AG10803 (cell line): ENCODE data around the gene PRKAB1.
A peak's percentile ranks its signal among the peaks of the same experiment; 100 is the strongest.
"Not testable (repeated sequence)": the region's sequence is repeated elsewhere in the genome, so short reads cannot be mapped to it uniquely, and the experiment has no call there.

ENCODE experiments used
- DNase-seq: peaks from one replicate; pipeline ENCODE4 v3.0.0; 2010; ENCODE audit warnings: low read depth
- H3K4me3 ChIP-seq: 2 replicates; pipeline ENCODE4 v1.5.1; 2011; ENCODE audit warnings: mild to moderate bottlenecking, low read length, control low read depth
- CTCF ChIP-seq: conservative IDR thresholded peaks from 2 replicates; pipeline ENCODE4 v1.5.1; 2011; ENCODE audit warnings: mild to moderate bottlenecking, low read length, control low read depth, inconsistent platforms

Gene PRKAB1

GRCh38 chr12:119699199-119699760, 31.3 kb downstream of the PRKAB1 start:
- no peak for TF ChIP-seq CTCF
- DNase-seq: peak; percentile 57
- H3K4me3 ChIP-seq: no peak overlapping the region

DNA sequence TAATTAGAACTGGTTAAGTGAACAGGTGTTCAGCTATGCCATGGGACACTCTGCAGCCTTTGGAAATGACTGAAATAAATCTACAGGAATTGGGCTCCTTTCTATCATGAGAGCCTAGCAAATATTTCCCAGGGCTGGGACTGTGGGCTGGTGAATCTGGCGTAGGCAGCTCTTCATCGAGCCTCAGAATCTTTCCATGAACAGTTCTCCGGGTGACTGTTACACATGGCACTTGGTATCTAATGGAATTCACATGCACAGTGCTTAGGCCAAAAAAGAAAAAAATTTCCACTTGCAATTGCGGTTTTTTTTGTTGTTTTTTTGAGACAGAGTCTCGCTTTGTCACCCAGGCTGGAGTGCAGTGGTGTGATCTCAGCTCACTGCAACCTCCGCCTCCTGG, 32.1 kb downstream of the PRKAB1 start:
- TF ChIP-seq CTCF: no peak
- peak; percentile 76 for DNase-seq
- H3K4me3 ChIP-seq: no peak overlapping the region

GRCh38 chr12:119704065-119704747, 36.3 kb downstream of the PRKAB1 start:
- TF ChIP-seq CTCF: no peak
- H3K4me3 ChIP-seq: no peak overlapping the region
- DNase-seq: peak; percentile 54

- H3K4me3 ChIP-seq: no peak overlapping the region
- peak; percentile 40 for DNase-seq
- no peak for TF ChIP-seq CTCF
Measured at GRCh38 chr12:119705182-119705581, 37.2 kb downstream of the PRKAB1 start.

DNA sequence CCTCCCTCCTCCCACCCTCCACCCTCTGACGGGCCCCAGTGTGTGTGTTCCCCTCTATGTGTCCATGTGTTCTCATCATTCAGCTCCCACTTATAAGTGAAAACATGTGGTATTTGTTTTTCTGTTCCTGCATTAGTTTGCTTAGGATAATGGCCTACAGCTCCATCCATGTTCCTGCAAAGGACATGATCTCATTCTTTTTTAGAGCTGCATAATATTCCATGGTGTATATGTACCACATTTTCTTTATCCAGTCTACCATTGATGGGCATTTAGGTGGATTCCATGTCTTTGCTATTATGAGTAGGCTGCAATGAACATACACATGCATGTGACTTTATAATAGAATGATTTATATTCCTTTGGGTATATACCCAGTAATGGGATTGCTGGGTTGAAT, 38.5 kb downstream of the PRKAB1 start:
- not testable (repeated sequence) for H3K4me3 ChIP-seq, DNase-seq

GRCh38 chr12:119710374-119710964, 42.5 kb downstream of the PRKAB1 start:
- H3K4me3 ChIP-seq: no peak overlapping the region
- no peak for TF ChIP-seq CTCF
- DNase-seq: no peak

DNA sequence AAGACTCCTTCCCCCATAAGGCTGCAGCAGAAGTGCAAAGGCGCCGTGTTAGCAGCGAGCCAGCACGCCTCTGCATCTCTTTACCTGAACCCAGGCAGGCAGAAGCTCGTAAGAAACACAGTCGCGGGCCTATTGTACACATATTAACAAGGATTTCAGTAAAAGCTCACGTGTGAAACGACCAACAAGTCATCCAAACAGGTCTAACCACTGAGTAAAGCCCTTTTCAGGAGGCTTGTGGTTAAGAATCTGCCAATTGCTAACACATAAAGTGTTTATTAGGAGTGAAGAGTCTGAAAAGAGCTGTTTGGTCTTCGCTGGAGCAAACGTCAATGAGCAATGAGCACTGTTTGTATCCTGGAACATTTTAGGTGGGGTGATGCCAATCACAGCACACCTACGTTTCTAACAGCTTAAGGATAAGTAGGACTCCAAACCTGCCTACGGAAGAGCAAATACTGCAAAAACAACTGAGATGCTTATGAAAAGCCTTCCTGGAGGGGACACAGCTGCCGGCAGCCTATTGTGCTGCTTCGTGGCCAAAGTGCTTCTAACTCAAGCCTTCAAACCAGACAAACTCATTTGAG, 43.1 kb downstream of the PRKAB1 start:
- no peak overlapping the region for H3K4me3 ChIP-seq
- TF ChIP-seq CTCF: no peak
- no peak for DNase-seq
